Tibial nerve (tissue), 3 donors: ENCODE results near the gene ZKSCAN5.

Experiments
- CTCF ChIP-seq, 5 experiments: fragments of 200-600 bp in 3 of 5; fragments of 450-650 bp in 2 of 5; sonication (generic) in 3 of 5; IDR thresholded peaks; one replicate each; pipeline ENCODE4 v1.5.1; 2016 to 2019; ENCODE audit warnings: antibody characterized with exemption in 5 of 5, mild to moderate bottlenecking in 3 of 5, moderate library complexity in 2 of 5
- POLR2A ChIP-seq, 2 donors: fragments of 450-650 bp; IDR thresholded peaks; one replicate each; pipeline ENCODE4 v1.6.1; 2017; ENCODE audit warnings: antibody characterized with exemption in 2 of 2, mild to moderate bottlenecking in 2 of 2, moderate library complexity in 2 of 2

GRCh38 chr7:99543081-99543671 is 38.7 kb downstream of the ZKSCAN5 start:
- TF ChIP-seq CTCF (IDR thresholded peaks at IDR 0.05) (no peak), POLR2A (IDR thresholded peaks at IDR 0.05) (no peak)
